SJCRH30 (cell line): ENCODE data around the gene TMEM98. TPM values are rescaled to one million over a fixed set of nuclear protein-coding genes. Genes with fewer than 3 reads are reported as not detected.
"Not testable (repeated sequence)": the region's sequence is repeated elsewhere in the genome, so short reads cannot be mapped to it uniquely, and the experiment has no call there.

Source experiments
- DNase-seq, 2 experiments: peaks; one replicate each; pipeline ENCODE4 v3.0.0-alpha.2; 2015 to 2020
- H3K27ac ChIP-seq: fragments of 250-450 bp; sonication (Bioruptor Pico); 2 replicates; pipeline ENCODE4 v1.5.1; 2020; ENCODE audit warnings: mild to moderate bottlenecking, moderate library complexity
- H3K27me3 ChIP-seq: fragments of 250-450 bp; sonication (Bioruptor Pico); 2 replicates; pipeline ENCODE4 v1.5.1; 2020; ENCODE audit warnings: mild to moderate bottlenecking, moderate library complexity
- H3K36me3 ChIP-seq: fragments of 250-450 bp; sonication (Bioruptor Pico); 2 replicates; pipeline ENCODE4 v1.5.1; 2020; ENCODE audit warnings: mild to moderate bottlenecking, moderate library complexity
- H3K4me1 ChIP-seq: fragments of 250-450 bp; sonication (Bioruptor Pico); 2 replicates; pipeline ENCODE4 v1.5.1; 2020; ENCODE audit warnings: mild to moderate bottlenecking, moderate library complexity
- H3K4me3 ChIP-seq: fragments of 250-450 bp; sonication (Bioruptor Pico); 2 replicates; pipeline ENCODE4 v1.5.1; 2020; ENCODE audit warnings: mild to moderate bottlenecking, moderate library complexity
- H3K9me3 ChIP-seq: fragments of 250-450 bp; sonication (Bioruptor Pico); replicated peaks from 2 replicates; pipeline ENCODE4 v1.5.1; 2020; ENCODE audit warnings: mild to moderate bottlenecking, moderate library complexity
- total RNA-seq: library from RNA; depleted of rRNA; stranded (reverse); fragments of >200 nt; shearing (Covaris generic); gene quantifications from 2 replicates; pipeline ENCODE4 v1.2.3, GENCODE V29; 2014

The TMEM98 gene
- total RNA-seq, 1 experiment from 2014 or later = 71.8 TPM

DNA sequence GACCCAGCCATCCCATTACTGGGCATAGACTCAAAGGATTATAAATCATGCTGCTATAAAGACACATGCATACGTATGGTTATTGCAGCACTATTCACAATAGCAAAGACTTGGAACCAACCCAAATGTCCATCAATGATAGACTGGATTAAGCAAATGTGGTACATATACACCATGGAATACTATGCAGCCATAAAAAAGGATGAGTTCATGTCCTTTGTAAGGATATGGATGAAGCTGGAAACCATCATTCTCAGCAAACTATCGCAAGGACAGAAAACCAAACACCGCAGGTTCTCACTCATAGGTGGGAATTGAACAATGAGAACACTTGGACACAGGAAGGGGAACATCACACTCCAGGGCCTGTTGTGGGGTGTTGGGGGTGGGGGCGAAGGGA is 41.3 kb downstream of the TMEM98 start:
- H3K27ac ChIP-seq = not testable (repeated sequence)

DNA sequence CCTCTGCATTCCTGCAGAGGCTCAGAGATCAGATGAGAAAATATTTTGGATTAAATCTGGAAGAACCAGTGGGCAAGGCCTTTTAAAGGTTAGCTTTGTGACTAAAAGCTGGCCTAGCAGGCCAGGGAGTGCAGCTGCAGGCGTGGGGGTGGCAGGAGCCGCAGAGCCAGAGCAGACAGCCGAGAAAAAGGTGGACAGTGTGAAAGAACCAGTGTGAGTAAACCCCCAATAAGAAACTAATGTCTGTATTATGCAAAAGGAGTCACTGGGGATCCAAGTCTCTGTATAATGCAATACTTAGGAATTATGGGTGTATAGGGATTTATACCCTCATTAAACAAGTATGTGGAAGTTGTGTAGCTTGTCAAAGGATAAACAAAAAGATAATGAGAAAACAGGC is 42.3 kb downstream of the TMEM98 start:
- DNase-seq = peak; percentile 36 to 48
- peaks cover 4% of the 10 kb centered on the region; the same call in 1 of the 2 replicates for H3K27me3 ChIP-seq
- peaks cover 13% of the 10 kb centered on the region for H3K4me1 ChIP-seq
- peaks cover 4% of the 10 kb centered on the region; the same call in 1 of the 2 replicates for H3K9me3 ChIP-seq
- no peak overlapping the region for H3K4me3 ChIP-seq
- no peak overlapping the region; the same call in 1 of the 2 replicates for H3K27ac ChIP-seq
- H3K36me3 ChIP-seq = no peaks in the 10 kb centered on the region

More for the DNA sequence above, 41.3 kb downstream of the TMEM98 start:
- not testable (repeated sequence) for H3K27me3 ChIP-seq, DNase-seq, H3K36me3 ChIP-seq, H3K9me3 ChIP-seq, H3K4me3 ChIP-seq
- peaks cover 13% of the 10 kb centered on the region for H3K4me1 ChIP-seq

DNA sequence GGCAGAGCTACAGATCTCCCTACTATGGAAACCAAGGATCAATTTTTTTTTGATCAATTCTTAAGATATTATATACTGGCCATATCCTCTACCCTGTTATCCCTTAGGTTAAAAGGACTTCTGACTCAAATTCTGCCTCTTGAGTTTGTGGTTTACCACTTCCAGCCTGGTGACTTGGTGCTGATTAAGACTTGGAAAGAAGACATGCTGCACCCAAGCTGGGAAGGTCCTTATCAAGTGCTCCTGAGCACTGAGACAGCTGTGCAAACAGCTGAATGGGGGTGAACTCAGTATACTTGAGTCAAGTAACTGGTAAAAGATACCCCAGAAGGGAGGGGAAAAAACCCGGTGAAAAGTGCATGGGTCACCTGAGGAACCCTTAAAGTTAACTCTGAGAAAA is 43.2 kb downstream of the TMEM98 start:
- Histone ChIP-seq H3K4me1 (peaks cover 13% of the 10 kb centered on the region), H3K9me3 (peaks cover 4% of the 10 kb centered on the region; the same call in 1 of the 2 replicates), H3K4me3 (no peak overlapping the region), H3K27ac (no peak overlapping the region), H3K27me3 (peaks cover 10% of the 10 kb centered on the region; the same call in 1 of the 2 replicates), H3K36me3 (no peaks in the 10 kb centered on the region)
- peak; percentile 13 to 40 for DNase-seq

DNA sequence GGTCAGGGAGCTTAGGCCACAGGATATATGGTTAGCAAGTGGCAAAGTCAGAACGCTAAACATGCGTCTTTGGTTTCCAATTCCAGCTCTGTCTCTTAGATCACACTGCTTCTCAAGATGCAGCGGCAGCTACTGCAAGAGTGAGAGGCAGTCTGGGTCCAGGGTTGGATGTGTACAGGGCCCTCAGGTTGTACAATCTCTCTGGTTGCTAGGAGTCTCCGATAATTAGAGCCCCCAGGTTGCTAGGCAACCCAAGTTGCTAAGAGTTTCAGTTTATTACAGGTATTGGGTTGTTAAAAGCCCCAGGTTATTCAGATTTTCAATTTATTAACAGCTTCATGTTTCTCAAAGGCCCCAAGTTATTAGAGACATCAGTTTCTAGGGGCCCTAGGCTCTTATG is 48.2 kb downstream of the TMEM98 start:
- no peak overlapping the region for H3K4me3 ChIP-seq
- H3K4me1 ChIP-seq = peaks cover 6% of the 10 kb centered on the region
- no peaks in the 10 kb centered on the region for H3K36me3 ChIP-seq
- no peak for DNase-seq
- H3K27me3 ChIP-seq = 0 out of 2 replicates have a peak, but pooled peaks cover 6% of the 10 kb centered on the region
- no peaks in the 10 kb centered on the region; the same call in 1 of the 2 replicates for H3K9me3 ChIP-seq
- no peak overlapping the region for H3K27ac ChIP-seq

DNA sequence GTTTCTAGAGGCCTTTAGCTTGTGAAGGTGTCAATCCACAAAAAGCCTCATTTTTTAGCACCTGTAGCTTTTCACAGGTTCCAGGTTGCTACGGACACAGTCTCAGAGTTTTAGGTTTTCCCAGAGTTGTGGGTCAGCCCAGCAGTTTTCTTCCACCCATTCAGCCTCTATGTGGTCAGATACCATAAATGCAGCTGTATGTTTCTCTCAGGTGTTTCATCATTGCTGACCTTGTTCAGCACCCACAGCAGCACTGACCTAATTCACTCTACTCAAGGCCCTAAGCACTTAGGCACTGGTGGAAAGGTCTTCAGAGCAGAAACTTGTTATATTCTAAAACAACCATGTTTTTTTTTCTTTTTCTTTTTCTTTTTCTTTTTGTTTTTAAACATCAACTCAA is 48.7 kb downstream of the TMEM98 start:
- no peaks in the 10 kb centered on the region for H3K36me3 ChIP-seq
- no peak overlapping the region for H3K27ac ChIP-seq
- DNase-seq = no peak
- no peak overlapping the region for H3K4me3 ChIP-seq
- no peaks in the 10 kb centered on the region; the same call in 1 of the 2 replicates for H3K9me3 ChIP-seq
- H3K27me3 ChIP-seq = 0 out of 2 replicates have a peak, but pooled peaks cover 6% of the 10 kb centered on the region
- peaks cover under 1% of the 10 kb centered on the region; the same call in 1 of the 2 replicates for H3K4me1 ChIP-seq

DNA sequence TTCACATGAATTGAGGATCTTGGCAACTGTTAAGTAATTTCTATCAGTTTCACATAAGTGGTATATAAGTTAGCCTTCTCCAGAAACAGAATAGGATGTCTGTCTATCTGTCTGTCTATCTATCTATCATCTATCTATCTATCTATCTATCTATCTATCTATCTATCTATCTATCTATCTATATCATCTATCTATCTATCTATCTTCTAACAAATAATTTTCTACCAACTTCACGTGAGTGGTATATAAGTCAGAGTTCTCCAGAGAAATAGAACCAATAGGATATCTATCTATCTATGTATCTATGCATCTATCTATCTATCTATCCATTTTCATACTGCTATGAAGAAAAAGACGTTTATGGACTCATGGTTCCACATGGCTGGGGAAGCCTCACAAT is 52.3 kb downstream of the TMEM98 start:
- Histone ChIP-seq H3K9me3 (peaks cover 4% of the 10 kb centered on the region), H3K4me3 (no peak overlapping the region), H3K4me1 (no peaks in the 10 kb centered on the region), H3K27ac (no peak overlapping the region), H3K36me3 (no peaks in the 10 kb centered on the region), H3K27me3 (0 out of 2 replicates have a peak, but pooled peaks cover 6% of the 10 kb centered on the region)
- DNase-seq = no peak

- not testable (repeated sequence) for H3K36me3 ChIP-seq, H3K4me1 ChIP-seq, H3K27me3 ChIP-seq, DNase-seq, H3K27ac ChIP-seq, H3K4me3 ChIP-seq, H3K9me3 ChIP-seq
Measured at GRCh38 chr17:32981611-32982010, 53.7 kb downstream of the TMEM98 start.

DNA sequence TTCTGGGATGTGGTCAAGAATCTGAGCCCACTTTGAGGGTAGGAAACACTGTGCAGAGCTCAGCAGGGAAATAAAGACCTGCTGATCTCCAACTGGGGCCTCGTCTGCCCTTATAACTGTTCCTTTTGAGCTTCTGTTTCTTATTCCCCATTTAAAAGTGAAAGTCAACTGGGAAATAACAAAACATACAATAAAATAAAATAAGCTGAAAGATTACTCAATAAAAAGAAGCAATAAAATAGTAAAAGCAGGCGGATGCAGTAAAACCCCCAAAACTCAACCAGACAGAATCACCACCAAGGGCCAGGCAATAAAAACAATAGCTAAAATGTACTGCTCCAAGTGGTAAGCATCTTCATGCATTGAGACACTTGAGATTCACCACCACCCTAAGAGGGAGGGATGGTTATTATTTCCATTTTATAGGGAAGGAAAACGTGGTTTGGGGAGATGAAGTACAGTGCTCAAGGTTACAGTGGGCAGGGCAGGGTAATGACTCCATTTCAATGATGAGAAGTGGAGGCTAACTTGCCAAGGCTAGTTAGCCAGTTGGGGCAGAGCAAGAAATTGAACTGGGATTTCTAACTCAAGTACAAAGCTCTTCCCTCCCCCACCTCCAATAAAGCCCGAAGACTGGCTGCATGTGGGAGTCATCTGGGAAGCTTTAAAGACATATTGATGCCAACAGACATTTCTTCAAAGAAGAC is 57.2 kb downstream of the TMEM98 start:
- Histone ChIP-seq H3K4me1 (no peaks in the 10 kb centered on the region), H3K9me3 (peaks cover 4% of the 10 kb centered on the region; the same call in 1 of the 2 replicates), H3K4me3 (no peak overlapping the region), H3K36me3 (no peaks in the 10 kb centered on the region), H3K27ac (no peak overlapping the region), H3K27me3 (no peaks in the 10 kb centered on the region)
- DNase-seq = no peak

DNA sequence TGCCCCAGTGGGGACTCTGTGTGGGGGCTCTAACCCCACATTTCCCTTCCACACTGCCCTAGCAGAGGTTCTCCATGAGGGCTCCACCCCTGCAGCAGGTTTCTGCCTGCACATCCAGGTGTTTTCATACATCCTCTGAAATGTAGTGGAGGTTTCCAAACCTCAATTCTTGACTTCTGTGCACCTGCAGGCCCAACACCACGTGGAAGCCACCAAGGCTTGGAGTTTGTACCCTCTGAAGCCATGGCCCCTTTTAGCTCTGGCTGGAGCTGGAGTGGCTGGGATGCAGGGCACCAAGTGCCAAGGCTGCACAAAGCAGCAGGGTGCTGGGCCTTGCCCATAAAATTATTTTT is 59.5 kb downstream of the TMEM98 start:
- H3K9me3 ChIP-seq, H3K4me3 ChIP-seq, H3K27ac ChIP-seq, H3K4me1 ChIP-seq, H3K36me3 ChIP-seq, H3K27me3 ChIP-seq, DNase-seq: not testable (repeated sequence)

DNA sequence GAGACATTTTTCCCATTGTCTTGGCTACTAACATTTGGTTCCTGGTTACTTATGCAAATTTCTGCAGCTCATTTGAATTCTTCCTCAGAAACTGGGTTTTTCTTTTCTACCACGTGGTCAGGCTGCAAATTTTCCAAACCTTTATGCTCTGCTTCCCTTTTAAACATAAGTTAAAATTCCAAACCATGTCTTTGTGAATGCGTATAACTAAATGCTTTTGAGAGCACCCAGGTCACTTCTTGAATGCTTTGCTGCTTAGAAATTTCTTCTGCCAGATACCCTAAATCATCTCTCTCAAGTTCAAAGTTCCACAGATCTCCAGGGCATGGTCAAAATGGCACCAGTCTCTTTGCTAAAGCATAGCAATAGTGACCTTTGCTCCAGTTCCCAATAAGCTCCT is 59.9 kb downstream of the TMEM98 start:
- DNase-seq, H3K27me3 ChIP-seq, H3K4me3 ChIP-seq, H3K9me3 ChIP-seq, H3K4me1 ChIP-seq, H3K27ac ChIP-seq, H3K36me3 ChIP-seq: not testable (repeated sequence)

DNA sequence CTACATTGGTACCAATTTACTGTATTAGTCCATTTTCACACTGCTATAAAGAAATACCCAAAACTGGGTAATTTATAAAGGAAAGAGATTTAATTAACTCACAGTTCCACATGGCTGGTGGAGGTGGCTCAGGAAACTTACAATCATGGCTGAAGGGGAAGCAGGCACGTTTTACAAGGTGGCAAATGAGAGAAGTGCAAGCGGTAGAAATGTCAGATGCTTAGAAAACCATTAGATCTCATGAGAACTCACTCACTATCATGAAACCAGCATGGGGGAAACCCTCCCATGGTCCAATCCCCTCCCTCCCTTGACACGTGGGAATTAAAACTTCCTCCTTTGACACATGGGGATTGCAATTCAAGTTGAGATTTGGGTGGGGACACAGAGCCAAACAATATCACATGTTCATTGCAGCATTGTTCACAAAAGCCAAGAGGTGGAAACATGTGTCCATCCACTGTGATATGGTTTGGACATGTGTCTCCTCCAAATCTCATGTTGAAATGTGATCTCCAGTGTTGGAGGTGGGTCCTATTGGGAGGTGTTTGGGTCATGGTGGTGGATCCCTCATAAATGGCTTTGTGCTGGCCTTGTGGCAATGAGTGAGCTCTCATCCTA is 60.6 kb downstream of the TMEM98 start:
- Histone ChIP-seq H3K4me1 (no peaks in the 10 kb centered on the region), H3K9me3 (no peaks in the 10 kb centered on the region), H3K4me3 (no peak overlapping the region), H3K27ac (no peak overlapping the region), H3K36me3 (no peaks in the 10 kb centered on the region), H3K27me3 (peaks cover 12% of the 10 kb centered on the region)
- DNase-seq = no peak

DNA sequence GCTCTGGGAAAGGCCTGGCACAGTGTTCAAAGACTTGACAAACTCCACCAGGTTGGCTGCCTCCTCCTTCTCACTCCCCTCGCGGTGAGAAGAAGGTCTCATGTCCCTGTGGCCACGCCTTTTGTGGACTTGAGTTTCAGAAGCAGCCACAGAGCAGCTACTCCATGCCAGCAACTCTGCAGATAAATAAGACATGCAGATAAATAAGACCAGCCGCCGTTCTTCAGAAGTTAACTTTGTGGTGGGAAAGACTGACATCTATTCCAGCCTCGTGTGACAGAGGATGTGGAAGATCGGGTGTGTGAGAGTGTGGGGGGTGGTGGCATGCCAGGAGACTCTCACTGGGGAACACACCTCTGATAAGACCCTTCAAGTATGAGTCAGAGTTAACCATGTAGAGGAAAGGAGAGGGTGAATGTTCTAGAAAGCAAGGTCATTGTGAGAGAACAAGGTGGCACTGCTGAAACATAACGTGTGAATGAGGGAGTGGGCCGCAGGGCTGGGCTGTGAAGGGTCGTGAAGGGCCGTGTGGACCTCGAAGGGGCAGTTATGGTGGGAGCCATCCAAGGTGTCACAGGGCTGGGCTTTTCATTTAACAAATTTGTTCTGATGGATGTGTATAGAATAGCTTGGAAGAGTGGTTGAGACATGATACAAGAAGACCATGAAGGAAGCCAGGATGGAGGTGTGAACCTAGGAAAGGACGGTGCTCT is 64.5 kb downstream of the TMEM98 start:
- Histone ChIP-seq H3K36me3 (no peaks in the 10 kb centered on the region), H3K27me3 (peaks cover 35% of the 10 kb centered on the region), H3K9me3 (no peaks in the 10 kb centered on the region), H3K27ac (no peak overlapping the region), H3K4me1 (no peaks in the 10 kb centered on the region), H3K4me3 (no peak overlapping the region)
- DNase-seq = no peak

DNA sequence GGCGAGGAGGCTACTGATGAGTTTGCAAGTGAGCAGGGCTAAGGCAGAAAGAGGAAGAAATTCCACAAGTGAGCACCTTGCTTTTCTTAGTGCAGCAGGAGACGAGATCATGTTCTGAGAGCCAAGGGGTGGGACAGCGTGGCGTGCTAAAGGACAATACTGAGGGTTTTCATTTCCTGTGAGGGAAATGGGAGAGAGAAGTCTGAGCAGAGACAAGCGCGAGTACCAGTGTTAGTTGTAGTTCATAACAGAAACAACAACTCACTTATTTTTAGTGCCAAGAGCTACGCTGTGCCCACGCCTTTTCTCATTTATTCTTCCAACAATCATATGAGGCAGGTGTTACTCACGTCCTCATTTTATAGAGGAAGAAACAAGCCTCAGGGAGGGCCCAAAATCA is 66.0 kb downstream of the TMEM98 start:
- Histone ChIP-seq H3K27ac (no peak overlapping the region), H3K27me3 (peaks cover 35% of the 10 kb centered on the region), H3K36me3 (no peaks in the 10 kb centered on the region), H3K4me1 (no peaks in the 10 kb centered on the region), H3K4me3 (no peak overlapping the region), H3K9me3 (no peaks in the 10 kb centered on the region)
- no peak for DNase-seq
